HepG2 (cell line): ENCODE measurements around the gene KANSL1L. TPM values are rescaled to one million over a fixed set of nuclear protein-coding genes. Genes with fewer than 3 reads are reported as not detected.

Experiments
- EHMT2 ChIP-seq: fragments of 200-600 bp; sonication (generic); IDR thresholded peaks from 2 replicates; pipeline ENCODE4 v1.7.0; 2017; ENCODE audit warnings: antibody characterized with exemption, low read depth, low read length, borderline replicate concordance
- GPN1 ChIP-seq: sonication (generic); formaldehyde crosslinking; IDR thresholded peaks from 2 replicates; pipeline ENCODE4 v1.5.1; 2020; ENCODE audit warnings: missing genetic modification reagents, borderline replicate concordance
- GTF3A ChIP-seq: sonication (generic); formaldehyde crosslinking; conservative IDR thresholded peaks from 2 replicates; pipeline ENCODE4 v1.4.0; 2020; ENCODE audit warnings: mild to moderate bottlenecking, missing genetic modification reagents
- GZF1 ChIP-seq: sonication (generic); formaldehyde crosslinking; IDR thresholded peaks from 2 replicates; pipeline ENCODE4 v1.5.1; 2020; ENCODE audit warnings: mild to moderate bottlenecking, missing genetic modification reagents
- KDM2A ChIP-seq: sonication (generic); formaldehyde crosslinking; IDR thresholded peaks from 2 replicates; pipeline ENCODE4 v1.4.0; 2020; ENCODE audit warnings: low read depth, missing genetic modification reagents, borderline replicate concordance
- MAFG ChIP-seq: sonication (generic); formaldehyde crosslinking; IDR thresholded peaks from 2 replicates; pipeline ENCODE4 v1.5.1; 2020; ENCODE audit warnings: mild to moderate bottlenecking, missing genetic modification reagents
- MTF2 ChIP-seq: sonication (generic); formaldehyde crosslinking; IDR thresholded peaks from 2 replicates; pipeline ENCODE4 v1.5.0; 2020; ENCODE audit warnings: missing genetic modification reagents, borderline replicate concordance
- MYNN ChIP-seq: sonication (generic); formaldehyde crosslinking; IDR thresholded peaks from 2 replicates; pipeline ENCODE4 v1.4.0; 2020; ENCODE audit warnings: mild to moderate bottlenecking, low read depth, missing genetic modification reagents
- NONO ChIP-seq, 2 experiments: fragments of 450-650 bp in 1 of 2; sonication (generic) in 1 of 2; formaldehyde crosslinking in 1 of 2; IDR thresholded peaks in 1 of 2; conservative IDR thresholded peaks in 1 of 2; 2 replicates each; pipeline versions ENCODE4 v1.6.1 to v1.8.0; 2017 to 2022; ENCODE audit warnings: mild to moderate bottlenecking in 1 of 2, missing genetic modification reagents in 1 of 2, moderate library complexity in 1 of 2
- NR2F1 ChIP-seq, 2 experiments: fragments of 450-650 bp in 1 of 2; formaldehyde crosslinking in 1 of 2; IDR thresholded peaks; 2 replicates each; pipeline versions ENCODE4 v1.5.0 to v1.6.1; 2016 to 2020; ENCODE audit warnings: mild to moderate bottlenecking in 1 of 2, missing compliant biosample characterization in 1 of 2, missing genetic modification reagents in 1 of 2, moderate library complexity in 1 of 2
- PRPF4 ChIP-seq: fragments of 200-400 bp; formaldehyde crosslinking; IDR thresholded peaks from 2 replicates; pipeline ENCODE4 v1.6.1; 2016; ENCODE audit warnings: low read length, low read depth; ENCODE audit not compliant: poor library complexity, severe bottlenecking
- RAD51 ChIP-seq: fragments of 450-650 bp; IDR thresholded peaks from 2 replicates; pipeline ENCODE4 v1.6.1; 2016; ENCODE audit warnings: borderline replicate concordance
- SNAI1 ChIP-seq: sonication (generic); formaldehyde crosslinking; IDR thresholded peaks from 2 replicates; pipeline ENCODE4 v1.5.0; 2020; ENCODE audit warnings: mild to moderate bottlenecking, missing genetic modification reagents, borderline replicate concordance
- ZNF33B ChIP-seq: sonication (generic); formaldehyde crosslinking; IDR thresholded peaks from 2 replicates; pipeline ENCODE4 v1.5.1; 2020; ENCODE audit warnings: mild to moderate bottlenecking, missing genetic modification reagents
- ZNF543 ChIP-seq: sonication (generic); formaldehyde crosslinking; IDR thresholded peaks from 2 replicates; pipeline ENCODE4 v1.4.0; 2020; ENCODE audit warnings: mild to moderate bottlenecking, missing genetic modification reagents
- ZNF616 ChIP-seq: sonication (generic); formaldehyde crosslinking; IDR thresholded peaks from 2 replicates; pipeline ENCODE4 v1.5.0; 2020; ENCODE audit warnings: low read depth, mild to moderate bottlenecking, missing genetic modification reagents
- ZNF850 ChIP-seq: sonication (generic); formaldehyde crosslinking; conservative IDR thresholded peaks from 2 replicates; pipeline ENCODE4 v1.9.0; 2021; ENCODE audit warnings: mild to moderate bottlenecking, missing genetic modification reagents
- polyA plus RNA-seq, 8 experiments: library from polyadenylated mRNA; depleted of rRNA in 3 of 8; stranded (reverse) in 7 of 8; unstranded in 1 of 8; fragments of >200 nt; fragmentation: Illumina TruSeq in 4 of 8; extraction: Trizol in 4 of 8; gene quantifications; 2 replicates each; pipeline versions ENCODE4 v1.2.1 to v1.2.3, GENCODE V29; 2011 to 2016; ENCODE audit warnings: low read depth in 4 of 8, missing spikeins in 1 of 8, mixed read lengths in 1 of 8; ENCODE audit not compliant: insufficient read depth in 1 of 8
- total RNA-seq, 5 experiments: library from RNA; depleted of rRNA; stranded (reverse); fragments of >200 nt; fragmentation: Illumina TruSeq; extraction: Trizol; gene quantifications; 2 replicates each; pipeline ENCODE4 v1.2.3, GENCODE V29; 2016; ENCODE audit warnings: low read depth in 1 of 5
- TF ChIP-seq, protein P1 (sequence below), 2 experiments: fragments of 450-650 bp in 1 of 2; sonication (generic) in 1 of 2; formaldehyde crosslinking; IDR thresholded peaks; 2 replicates each; pipeline versions ENCODE4 v1.5.0 to v1.8.0; 2020 to 2022; ENCODE audit warnings: mild to moderate bottlenecking in 1 of 2, missing genetic modification reagents in 1 of 2
- TF ChIP-seq, protein P2 (sequence below): sonication (generic); formaldehyde crosslinking; IDR thresholded peaks from 2 replicates; pipeline ENCODE4 v1.9.0; 2021; ENCODE audit warnings: missing genetic modification reagents, borderline replicate concordance
- TF ChIP-seq, protein P3 (sequence below): IDR thresholded peaks from 2 replicates; pipeline ENCODE4 v1.6.1; 2016; ENCODE audit warnings: mild to moderate bottlenecking
- TF ChIP-seq, protein P4 (sequence below): sonication (generic); formaldehyde crosslinking; IDR thresholded peaks from 2 replicates; pipeline ENCODE4 v1.4.0; 2020; ENCODE audit warnings: missing genetic modification reagents, borderline replicate concordance
- TF ChIP-seq, protein P5 (sequence below): sonication (generic); formaldehyde crosslinking; IDR thresholded peaks from 2 replicates; pipeline ENCODE4 v1.8.1; 2023; ENCODE audit warnings: mild to moderate bottlenecking, missing genetic modification reagents, borderline replicate concordance

The KANSL1L gene
- total and polyA plus RNA-seq, 2 of the 13 experiments (the other 11 are each of a cell fraction or from before 2014, with no cell fraction given), result 5.4 to 10.3 TPM

DNA sequence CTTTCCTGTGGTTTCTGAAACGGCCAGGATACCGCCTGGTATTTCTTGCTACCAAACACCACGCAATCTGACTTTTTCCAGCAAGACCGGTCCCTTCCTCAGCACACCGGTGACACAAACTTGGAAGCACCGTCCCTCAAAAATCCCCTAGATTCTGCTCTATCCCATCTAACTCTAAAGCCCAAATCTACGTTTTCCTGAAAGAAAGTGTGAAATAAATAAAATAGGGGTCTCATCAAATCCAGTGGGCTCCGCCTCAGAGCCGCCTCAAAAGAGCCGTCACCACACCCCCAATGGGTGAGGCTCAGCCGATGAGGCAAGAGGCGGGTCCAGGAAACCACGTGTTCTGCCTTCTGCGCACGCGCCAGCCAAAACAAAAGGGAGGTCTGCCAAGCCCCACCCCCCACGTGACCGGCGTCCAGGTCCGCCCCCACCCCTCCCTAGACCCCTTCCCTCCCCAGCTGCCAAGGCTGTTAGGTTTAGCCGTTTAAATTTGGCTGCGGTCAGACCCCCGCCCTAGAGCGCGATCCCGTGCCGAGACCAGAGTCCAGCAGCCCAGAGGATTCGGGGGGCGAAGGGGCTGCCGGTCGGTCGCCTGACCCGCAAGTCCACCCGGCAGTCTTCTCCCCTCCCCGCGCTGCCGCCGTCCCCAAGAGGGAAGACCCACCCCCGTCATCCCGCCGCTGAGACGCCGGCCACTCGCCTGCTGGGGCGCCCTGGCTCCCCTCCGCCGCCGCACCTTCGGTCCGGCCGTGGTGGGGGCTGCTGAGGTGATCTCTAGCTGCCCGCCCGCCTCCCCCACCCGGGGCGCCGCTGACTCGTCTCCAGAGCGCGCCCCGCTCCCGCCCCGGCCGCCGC, 534 bp downstream of the KANSL1L start (continued):
- TF ChIP-seq, protein P1, sequence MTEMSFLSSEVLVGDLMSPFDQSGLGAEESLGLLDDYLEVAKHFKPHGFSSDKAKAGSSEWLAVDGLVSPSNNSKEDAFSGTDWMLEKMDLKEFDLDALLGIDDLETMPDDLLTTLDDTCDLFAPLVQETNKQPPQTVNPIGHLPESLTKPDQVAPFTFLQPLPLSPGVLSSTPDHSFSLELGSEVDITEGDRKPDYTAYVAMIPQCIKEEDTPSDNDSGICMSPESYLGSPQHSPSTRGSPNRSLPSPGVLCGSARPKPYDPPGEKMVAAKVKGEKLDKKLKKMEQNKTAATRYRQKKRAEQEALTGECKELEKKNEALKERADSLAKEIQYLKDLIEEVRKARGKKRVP (CRISPR knock-in tag; IDR thresholded peaks at IDR 0.05), result peak in 1 of 2 experiments; percentile 72; a peak in 2 of 4 replicates
- TF ChIP-seq MAFG (CRISPR knock-in tag), result no peak
- TF ChIP-seq ZNF543 (CRISPR knock-in tag), result peak; percentile 22; the same call in 1 of the 2 replicates
- TF ChIP-seq ZNF616, result no peak
- no peak for TF ChIP-seq ZNF850 (CRISPR knock-in tag)
- TF ChIP-seq, protein P2, sequence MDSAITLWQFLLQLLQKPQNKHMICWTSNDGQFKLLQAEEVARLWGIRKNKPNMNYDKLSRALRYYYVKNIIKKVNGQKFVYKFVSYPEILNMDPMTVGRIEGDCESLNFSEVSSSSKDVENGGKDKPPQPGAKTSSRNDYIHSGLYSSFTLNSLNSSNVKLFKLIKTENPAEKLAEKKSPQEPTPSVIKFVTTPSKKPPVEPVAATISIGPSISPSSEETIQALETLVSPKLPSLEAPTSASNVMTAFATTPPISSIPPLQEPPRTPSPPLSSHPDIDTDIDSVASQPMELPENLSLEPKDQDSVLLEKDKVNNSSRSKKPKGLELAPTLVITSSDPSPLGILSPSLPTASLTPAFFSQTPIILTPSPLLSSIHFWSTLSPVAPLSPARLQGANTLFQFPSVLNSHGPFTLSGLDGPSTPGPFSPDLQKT (CRISPR knock-in tag), result no peak
- no peak for TF ChIP-seq NR2F1 (CRISPR knock-in tag; IDR thresholded peaks at IDR 0.05)
- peak; percentile 14; the same call in 1 of the 2 replicates for TF ChIP-seq EHMT2
- TF ChIP-seq, protein P3, sequence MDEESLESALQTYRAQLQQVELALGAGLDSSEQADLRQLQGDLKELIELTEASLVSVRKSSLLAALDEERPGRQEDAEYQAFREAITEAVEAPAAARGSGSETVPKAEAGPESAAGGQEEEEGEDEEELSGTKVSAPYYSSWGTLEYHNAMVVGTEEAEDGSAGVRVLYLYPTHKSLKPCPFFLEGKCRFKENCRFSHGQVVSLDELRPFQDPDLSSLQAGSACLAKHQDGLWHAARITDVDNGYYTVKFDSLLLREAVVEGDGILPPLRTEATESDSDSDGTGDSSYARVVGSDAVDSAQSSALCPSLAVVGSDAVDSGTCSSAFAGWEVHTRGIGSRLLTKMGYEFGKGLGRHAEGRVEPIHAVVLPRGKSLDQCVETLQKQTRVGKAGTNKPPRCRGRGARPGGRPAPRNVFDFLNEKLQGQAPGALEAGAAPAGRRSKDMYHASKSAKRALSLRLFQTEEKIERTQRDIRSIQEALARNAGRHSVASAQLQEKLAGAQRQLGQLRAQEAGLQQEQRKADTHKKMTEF, result peak; percentile 88
- peak; percentile 91 for TF ChIP-seq RAD51
- peak; percentile 90 for TF ChIP-seq KDM2A (CRISPR knock-in tag)
- no peak for TF ChIP-seq GTF3A (CRISPR knock-in tag)
- 0 out of 2 replicates have a peak, but pooled peaks have one; percentile 4 for TF ChIP-seq GZF1 (CRISPR knock-in tag)
- TF ChIP-seq ZNF33B, result no peak
- no peak; the same call in 1 of the 2 replicates for TF ChIP-seq MYNN (CRISPR knock-in tag)
- TF ChIP-seq, protein P4, sequence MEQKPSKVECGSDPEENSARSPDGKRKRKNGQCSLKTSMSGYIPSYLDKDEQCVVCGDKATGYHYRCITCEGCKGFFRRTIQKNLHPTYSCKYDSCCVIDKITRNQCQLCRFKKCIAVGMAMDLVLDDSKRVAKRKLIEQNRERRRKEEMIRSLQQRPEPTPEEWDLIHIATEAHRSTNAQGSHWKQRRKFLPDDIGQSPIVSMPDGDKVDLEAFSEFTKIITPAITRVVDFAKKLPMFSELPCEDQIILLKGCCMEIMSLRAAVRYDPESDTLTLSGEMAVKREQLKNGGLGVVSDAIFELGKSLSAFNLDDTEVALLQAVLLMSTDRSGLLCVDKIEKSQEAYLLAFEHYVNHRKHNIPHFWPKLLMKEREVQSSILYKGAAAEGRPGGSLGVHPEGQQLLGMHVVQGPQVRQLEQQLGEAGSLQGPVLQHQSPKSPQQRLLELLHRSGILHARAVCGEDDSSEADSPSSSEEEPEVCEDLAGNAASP (CRISPR knock-in tag), result peak; percentile 50
- peak; percentile 80 for TF ChIP-seq SNAI1 (CRISPR knock-in tag)
- TF ChIP-seq PRPF4, result no peak
- TF ChIP-seq, protein P5, sequence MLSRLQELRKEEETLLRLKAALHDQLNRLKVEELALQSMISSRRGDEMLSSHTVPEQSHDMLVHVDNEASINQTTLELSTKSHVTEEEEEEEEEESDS, result peak; percentile 80; the same call in 1 of the 2 replicates
- TF ChIP-seq GPN1 (CRISPR knock-in tag), result no peak
- no peak for TF ChIP-seq NONO (IDR thresholded peaks at IDR 0.05)
- TF ChIP-seq NONO (CRISPR knock-in tag; conservative IDR thresholded peaks at IDR 0.05), result peak; percentile 8; the same call in 1 of the 2 replicates
- TF ChIP-seq MTF2 (CRISPR knock-in tag), result no peak
